Osteoblast (primary cell): Measurements from ENCODE around the gene B4GALT5. TPM values are rescaled to one million over a fixed set of nuclear protein-coding genes. Genes with fewer than 3 reads are reported as not detected.
"Not testable (repeated sequence)": the region's sequence is repeated elsewhere in the genome, so short reads cannot be mapped to it uniquely, and the experiment has no call there.

Experiments
- DNase-seq: peaks from one replicate; pipeline ENCODE4 v3.0.0; 2011; ENCODE audit warnings: low spot score, mixed read lengths; ENCODE audit not compliant: insufficient read length; ENCODE audit errors: missing footprints
- H2AFZ ChIP-seq: 2 replicates; pipeline ENCODE4 v1.6.0; 2011; ENCODE audit warnings: mild to moderate bottlenecking, low read length
- H3K27ac ChIP-seq: 2 replicates; pipeline ENCODE4 v1.5.1; 2011; ENCODE audit warnings: mild to moderate bottlenecking, low read depth, low read length, moderate library complexity
- H3K27me3 ChIP-seq: 2 replicates; pipeline ENCODE4 v1.6.0; 2012; ENCODE audit warnings: mild to moderate bottlenecking, control low read depth, inconsistent platforms, low read length, moderate library complexity; ENCODE audit not compliant: insufficient read depth
- H3K36me3 ChIP-seq: 2 replicates; pipeline ENCODE4 v1.5.1; 2011; ENCODE audit warnings: mild to moderate bottlenecking, low read length, control low read depth, moderate library complexity; ENCODE audit not compliant: insufficient read depth
- H3K4me1 ChIP-seq: 2 replicates; pipeline ENCODE4 v1.5.1; 2011; ENCODE audit warnings: mild to moderate bottlenecking, low read length, control low read depth, moderate library complexity; ENCODE audit not compliant: insufficient read depth
- H3K4me2 ChIP-seq: 2 replicates; pipeline ENCODE4 v1.6.0; 2011; ENCODE audit warnings: mild to moderate bottlenecking, low read length; ENCODE audit not compliant: insufficient read depth
- H3K4me3 ChIP-seq: fragments of 200-600 bp; sonication (generic); 3 replicates; pipeline ENCODE4 v1.5.1; 2012; ENCODE audit warnings: mild to moderate bottlenecking, low read length, inconsistent platforms; ENCODE audit not compliant: insufficient read depth
- H3K79me2 ChIP-seq: 2 replicates; pipeline ENCODE4 v1.6.0; 2012; ENCODE audit warnings: mild to moderate bottlenecking, low read length, control low read depth, inconsistent platforms; ENCODE audit not compliant: insufficient read depth
- H3K9me3 ChIP-seq: 2 replicates; pipeline ENCODE4 v1.5.1; 2011; ENCODE audit warnings: low read depth, low read length, control low read depth
- H4K20me1 ChIP-seq: 2 replicates; pipeline ENCODE4 v1.6.0; 2012; ENCODE audit warnings: mild to moderate bottlenecking, low read length, control low read depth; ENCODE audit not compliant: insufficient read depth
- CTCF ChIP-seq: IDR thresholded peaks from 2 replicates; pipeline ENCODE4 v1.5.1; 2011; ENCODE audit warnings: mild to moderate bottlenecking, low read depth, low read length, moderate library complexity; ENCODE audit errors: extremely low read depth
- total RNA-seq: library from RNA; depleted of rRNA; stranded (reverse); fragments of >200 nt; gene quantifications from 2 replicates; pipeline ENCODE4 v1.2.3, GENCODE V29; 2012

B4GALT5 gene
- total RNA-seq, 1 donor = 35.8 TPM

GRCh38 chr20:49616154-49617007, 97.3 kb downstream of the B4GALT5 start:
- no peaks in the 10 kb centered on the region for H3K9me3 ChIP-seq
- H3K79me2 ChIP-seq = no peaks in the 10 kb centered on the region
- no peak overlapping the region for H2AFZ ChIP-seq
- no peak overlapping the region for H3K27ac ChIP-seq
- H4K20me1 ChIP-seq = no peaks in the 10 kb centered on the region
- DNase-seq = no peak
- no peak for TF ChIP-seq CTCF
- no peak overlapping the region for H3K4me3 ChIP-seq
- no peaks in the 10 kb centered on the region for H3K36me3 ChIP-seq
- H3K27me3 ChIP-seq = no peaks in the 10 kb centered on the region
- no peak overlapping the region for H3K4me2 ChIP-seq
- H3K4me1 ChIP-seq = peaks cover 1% of the 10 kb centered on the region

- Histone ChIP-seq H3K4me1 (peaks cover 7% of the 10 kb centered on the region), H3K79me2 (no peaks in the 10 kb centered on the region), H2AFZ (no peak overlapping the region), H3K27me3 (no peaks in the 10 kb centered on the region), H3K27ac (no peak overlapping the region), H3K36me3 (no peaks in the 10 kb centered on the region), H3K4me3 (no peak overlapping the region), H3K9me3 (no peaks in the 10 kb centered on the region), H3K4me2 (no peak overlapping the region), H4K20me1 (no peaks in the 10 kb centered on the region)
- DNase-seq = no peak
- TF ChIP-seq CTCF = no peak
Observed at GRCh38 chr20:49615401-49616153, 98.1 kb downstream of the B4GALT5 start.

GRCh38 chr20:49615051-49615400, 98.7 kb downstream of the B4GALT5 start:
- H3K4me1 ChIP-seq, DNase-seq, H3K9me3 ChIP-seq, H3K36me3 ChIP-seq, H3K79me2 ChIP-seq, H4K20me1 ChIP-seq, H2AFZ ChIP-seq, H3K27ac ChIP-seq, H3K4me2 ChIP-seq, H3K4me3 ChIP-seq, H3K27me3 ChIP-seq: not testable (repeated sequence)

GRCh38 chr20:49614338-49615050, 99.2 kb downstream of the B4GALT5 start:
- Histone ChIP-seq H3K4me3 (no peak overlapping the region), H3K4me2 (no peak overlapping the region), H3K27me3 (no peaks in the 10 kb centered on the region), H3K27ac (no peak overlapping the region), H3K36me3 (no peaks in the 10 kb centered on the region), H4K20me1 (no peaks in the 10 kb centered on the region), H3K79me2 (no peaks in the 10 kb centered on the region), H2AFZ (no peak overlapping the region), H3K4me1 (peaks cover 7% of the 10 kb centered on the region), H3K9me3 (no peaks in the 10 kb centered on the region)
- no peak for DNase-seq
- TF ChIP-seq CTCF = no peak
